Suprapubic skin (tissue), 4 donors: ENCODE data around the gene CMTM8. TPM values are rescaled to one million over a fixed set of nuclear protein-coding genes. Genes with fewer than 3 reads are reported as not detected.

Experiments used
- DNase-seq, 2 donors: peaks; one replicate each; pipeline ENCODE4 v3.0.0-alpha.2; 2019; ENCODE audit warnings: low spot score in 2 of 2
- H3K27ac ChIP-seq: fragments of 200-600 bp; sonication (generic); one replicate; pipeline ENCODE4 v1.5.1; 2019
- H3K27me3 ChIP-seq: fragments of 200-600 bp; sonication (generic); one replicate; pipeline ENCODE4 v1.5.1; 2019
- H3K36me3 ChIP-seq: fragments of 200-600 bp; sonication (generic); one replicate; pipeline ENCODE4 v1.5.1; 2019
- H3K4me1 ChIP-seq: fragments of 200-600 bp; sonication (generic); one replicate; pipeline ENCODE4 v1.5.1; 2019
- H3K4me3 ChIP-seq: fragments of 200-600 bp; sonication (generic); one replicate; pipeline ENCODE4 v1.5.1; 2019; ENCODE audit warnings: mild to moderate bottlenecking
- H3K9me3 ChIP-seq: fragments of 200-600 bp; sonication (generic); one replicate; pipeline ENCODE4 v1.5.1; 2019
- EP300 ChIP-seq: sonication (generic); formaldehyde crosslinking; IDR thresholded peaks from one replicate; pipeline ENCODE4 v1.6.1; 2017; ENCODE audit warnings: antibody characterized with exemption
- POLR2A ChIP-seq, 2 donors: fragments of 450-650 bp; IDR thresholded peaks; one replicate each; pipeline ENCODE4 v1.6.1; 2017; ENCODE audit warnings: antibody characterized with exemption in 2 of 2, mild to moderate bottlenecking in 2 of 2, moderate library complexity in 2 of 2
- POLR2AphosphoS5 ChIP-seq, 3 donors: sonication (generic); formaldehyde crosslinking; IDR thresholded peaks; one replicate each; pipeline ENCODE4 v1.6.1; 2017; ENCODE audit warnings: antibody characterized with exemption in 3 of 3
- WGBS: methylation state at CpG from one replicate; pipeline ENCODE4 v1.1.5; 2018; 5-methylcytosine and 5-hydroxymethylcytosine counted together
- total RNA-seq, 4 donors: library from RNA; depleted of rRNA; stranded (reverse); fragments of >200 nt; gene quantifications; one replicate each; pipeline ENCODE4 v1.1.0, GENCODE V29; 2016
- TF ChIP-seq, protein P1 (sequence below), 2 donors: fragments of 200-600 bp in 1 of 2; fragments of 450-650 bp in 1 of 2; sonication (generic) in 1 of 2; IDR thresholded peaks; one replicate each; pipeline ENCODE4 v1.5.1; 2016 to 2019; ENCODE audit warnings: antibody characterized with exemption in 2 of 2, mild to moderate bottlenecking in 1 of 2, moderate library complexity in 1 of 2

CMTM8 gene
- total RNA-seq, 4 donors from 2014 or later = 7.4 to 16.3 (median 10.6) TPM

- 87% methylated on average over 7 of the region's 7 CpGs for WGBS
- H3K9me3 ChIP-seq = no peaks in the 10 kb centered on the region
- H3K27ac ChIP-seq = no peak overlapping the region
- H3K4me1 ChIP-seq = no peaks in the 10 kb centered on the region
- TF ChIP-seq, protein P1, sequence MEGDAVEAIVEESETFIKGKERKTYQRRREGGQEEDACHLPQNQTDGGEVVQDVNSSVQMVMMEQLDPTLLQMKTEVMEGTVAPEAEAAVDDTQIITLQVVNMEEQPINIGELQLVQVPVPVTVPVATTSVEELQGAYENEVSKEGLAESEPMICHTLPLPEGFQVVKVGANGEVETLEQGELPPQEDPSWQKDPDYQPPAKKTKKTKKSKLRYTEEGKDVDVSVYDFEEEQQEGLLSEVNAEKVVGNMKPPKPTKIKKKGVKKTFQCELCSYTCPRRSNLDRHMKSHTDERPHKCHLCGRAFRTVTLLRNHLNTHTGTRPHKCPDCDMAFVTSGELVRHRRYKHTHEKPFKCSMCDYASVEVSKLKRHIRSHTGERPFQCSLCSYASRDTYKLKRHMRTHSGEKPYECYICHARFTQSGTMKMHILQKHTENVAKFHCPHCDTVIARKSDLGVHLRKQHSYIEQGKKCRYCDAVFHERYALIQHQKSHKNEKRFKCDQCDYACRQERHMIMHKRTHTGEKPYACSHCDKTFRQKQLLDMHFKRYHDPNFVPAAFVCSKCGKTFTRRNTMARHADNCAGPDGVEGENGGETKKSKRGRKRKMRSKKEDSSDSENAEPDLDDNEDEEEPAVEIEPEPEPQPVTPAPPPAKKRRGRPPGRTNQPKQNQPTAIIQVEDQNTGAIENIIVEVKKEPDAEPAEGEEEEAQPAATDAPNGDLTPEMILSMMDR (IDR thresholded peaks at IDR 0.05) = no peak
- TF ChIP-seq POLR2AphosphoS5 (IDR thresholded peaks at IDR 0.05) (no peak), POLR2A (IDR thresholded peaks at IDR 0.05) (no peak), EP300 (no peak)
- H3K4me3 ChIP-seq = no peak overlapping the region
- no peaks in the 10 kb centered on the region for H3K27me3 ChIP-seq
- no peak for DNase-seq
- no peaks in the 10 kb centered on the region for H3K36me3 ChIP-seq
These were observed 133.2 kb downstream of the CMTM8 start for GRCh38 chr3:32371461-32372212.

DNA sequence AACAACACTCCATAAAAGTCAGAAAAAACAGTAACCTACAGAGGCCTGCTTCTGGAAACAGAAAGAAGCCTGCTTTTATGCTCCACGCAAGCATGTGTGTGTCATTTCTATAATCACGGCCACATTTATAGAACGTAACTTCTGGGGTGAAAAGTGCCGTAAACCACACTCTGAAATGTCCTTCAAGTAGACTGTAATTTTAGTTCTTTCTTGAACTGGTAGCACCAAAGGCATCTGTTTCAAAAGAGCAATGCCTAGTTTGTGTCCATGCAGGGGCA, 133.7 kb downstream of the CMTM8 start:
- no peak overlapping the region for H3K4me3 ChIP-seq
- no peak overlapping the region for H3K27ac ChIP-seq
- no peaks in the 10 kb centered on the region for H3K9me3 ChIP-seq
- no peaks in the 10 kb centered on the region for H3K36me3 ChIP-seq
- DNase-seq = no peak
- no peak for TF ChIP-seq EP300
- TF ChIP-seq, protein P1 (IDR thresholded peaks at IDR 0.05) = no peak
- no peak for TF ChIP-seq POLR2A (IDR thresholded peaks at IDR 0.05)
- TF ChIP-seq POLR2AphosphoS5 (IDR thresholded peaks at IDR 0.05) = no peak
- H3K27me3 ChIP-seq = no peaks in the 10 kb centered on the region
- no peaks in the 10 kb centered on the region for H3K4me1 ChIP-seq
- 93% methylated on average over 4 of the region's 4 CpGs for WGBS

DNA sequence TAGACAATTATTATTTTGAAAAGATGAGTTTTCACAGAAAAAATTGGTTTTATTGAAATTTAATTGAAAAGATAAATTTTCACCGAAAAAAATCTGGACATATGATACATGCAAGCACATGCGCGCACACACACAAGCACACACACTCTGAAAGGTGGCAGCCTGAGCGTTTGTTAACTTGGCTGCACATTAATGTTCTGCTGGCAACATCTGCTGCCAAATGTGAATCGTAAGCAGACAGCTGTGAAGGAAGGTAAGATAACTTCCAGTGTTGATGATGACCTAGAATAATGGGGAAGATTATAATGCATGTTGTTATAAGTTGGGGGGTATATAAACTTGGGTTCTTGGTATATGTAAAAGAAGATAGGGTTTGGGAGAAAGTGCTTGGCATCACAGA, 134.8 kb downstream of the CMTM8 start:
- Histone ChIP-seq H3K4me1 (no peaks in the 10 kb centered on the region), H3K9me3 (no peaks in the 10 kb centered on the region), H3K36me3 (no peaks in the 10 kb centered on the region), H3K4me3 (no peak overlapping the region), H3K27ac (no peak overlapping the region), H3K27me3 (no peaks in the 10 kb centered on the region)
- DNase-seq = no peak
- TF ChIP-seq POLR2A (IDR thresholded peaks at IDR 0.05) (no peak), EP300 (no peak), POLR2AphosphoS5 (IDR thresholded peaks at IDR 0.05) (no peak)
- TF ChIP-seq, protein P1 (IDR thresholded peaks at IDR 0.05) = no peak
- 70% methylated on average over 5 of the region's 5 CpGs for WGBS

DNA sequence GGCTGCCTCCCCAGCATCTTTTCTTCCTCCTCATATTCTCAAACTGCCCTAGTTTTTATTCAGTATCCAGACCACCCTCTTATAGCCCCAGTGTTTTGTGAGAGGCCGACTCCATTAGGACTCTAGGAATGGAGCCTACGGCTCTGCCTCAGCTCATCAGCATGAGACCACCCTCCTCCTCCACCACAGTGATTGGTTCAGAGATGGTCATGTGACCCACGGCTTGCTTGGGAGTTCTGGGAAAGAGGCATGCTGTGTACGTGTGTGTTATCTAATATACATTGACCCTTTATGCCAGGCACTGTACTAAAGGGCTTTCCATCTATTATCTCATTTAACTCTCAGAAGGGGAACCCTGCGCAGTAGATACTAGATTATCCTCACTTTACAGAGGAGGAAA, 135.4 kb downstream of the CMTM8 start:
- Histone ChIP-seq H3K27me3 (no peaks in the 10 kb centered on the region), H3K9me3 (no peaks in the 10 kb centered on the region), H3K27ac (no peak overlapping the region), H3K36me3 (no peaks in the 10 kb centered on the region), H3K4me3 (no peak overlapping the region), H3K4me1 (no peaks in the 10 kb centered on the region)
- TF ChIP-seq EP300 (no peak), POLR2AphosphoS5 (IDR thresholded peaks at IDR 0.05) (no peak), POLR2A (IDR thresholded peaks at IDR 0.05) (no peak)
- TF ChIP-seq, protein P1 (IDR thresholded peaks at IDR 0.05) = no peak
- DNase-seq = no peak
- WGBS = 82% methylated on average over 5 of the region's 5 CpGs

GRCh38 chr3:32374788-32375595, 136.5 kb downstream of the CMTM8 start:
- TF ChIP-seq, protein P1 (IDR thresholded peaks at IDR 0.05) = peak; percentile 43 to 48
- TF ChIP-seq POLR2AphosphoS5 (IDR thresholded peaks at IDR 0.05) = no peak
- no peaks in the 10 kb centered on the region for H3K4me1 ChIP-seq
- WGBS = 38% methylated on average over 12 of the region's 12 CpGs
- H3K27ac ChIP-seq = no peak overlapping the region
- no peaks in the 10 kb centered on the region for H3K9me3 ChIP-seq
- no peaks in the 10 kb centered on the region for H3K36me3 ChIP-seq
- no peaks in the 10 kb centered on the region for H3K27me3 ChIP-seq
- H3K4me3 ChIP-seq = no peak overlapping the region
- peak in 1 of 2 donors; percentile 71 for DNase-seq
